ENCODE data around the gene UCN.

UCN gene

GRCh38 chr2:27262379-27263286, 45.6 kb downstream of the UCN start, which contains the start of gene SLC30A3:
Gene SLC30A3 (minus strand): TSS chr2:27263047. CDS start chr2:27262906, 141 bp downstream.
- Histone ChIP-seq H3K9me3 (ENCODE audit: low read depth, low read length) (no peaks in the 10 kb centered on the region), H3K27ac (no peak within 1 kb of the TSS), H3K36me3 (ENCODE audit: insufficient read depth, low read length) (no peaks in the 10 kb centered on the region; the same call in 1 of the 2 replicates), H3K9ac (ENCODE audit: insufficient read length) (peak within 1 kb of the TSS; percentile 81), H3K4me3 (peak within 1 kb of the TSS; percentile 93)
- TF ChIP-seq FOXP2 (optimal IDR thresholded peaks at IDR 0.05; ENCODE audit: control extremely low read depth, extremely low read length, insufficient read depth) (no peak), EZH2 (IDR thresholded peaks at IDR 0.05) (no peak), POLR2AphosphoS5 (IDR thresholded peaks at IDR 0.05; ENCODE audit: borderline replicate concordance, low read depth, low read length) (peak; percentile 68)
- no peak for DNase-seq (ENCODE audit: low read depth, low spot score)

- Histone ChIP-seq H3K9ac (ENCODE audit: insufficient read length) (peak overlapping the region; percentile 81), H3K36me3 (ENCODE audit: insufficient read depth, low read length) (no peaks in the 10 kb centered on the region; the same call in 1 of the 2 replicates), H3K27ac (no peak overlapping the region), H3K9me3 (ENCODE audit: low read depth, low read length) (no peaks in the 10 kb centered on the region), H3K4me3 (peak overlapping the region; percentile 93)
- TF ChIP-seq POLR2AphosphoS5 (IDR thresholded peaks at IDR 0.05; ENCODE audit: borderline replicate concordance, low read depth, low read length) (no peak), FOXP2 (optimal IDR thresholded peaks at IDR 0.05; ENCODE audit: control extremely low read depth, extremely low read length, insufficient read depth) (no peak), EZH2 (IDR thresholded peaks at IDR 0.05) (no peak)
- no peak for DNase-seq (ENCODE audit: low read depth, low spot score)
Observed at GRCh38 chr2:27261926-27262298, 46.3 kb downstream of the UCN start.

- no peaks in the 10 kb centered on the region for H3K9me3 ChIP-seq (ENCODE audit: low read depth, low read length)
- DNase-seq (ENCODE audit: low read depth, low spot score), result no peak
- H3K9ac ChIP-seq (ENCODE audit: insufficient read length), result peak overlapping the region; percentile 81
- TF ChIP-seq POLR2AphosphoS5 (IDR thresholded peaks at IDR 0.05; ENCODE audit: borderline replicate concordance, low read depth, low read length) (no peak), FOXP2 (optimal IDR thresholded peaks at IDR 0.05; ENCODE audit: control extremely low read depth, extremely low read length, insufficient read depth) (no peak), EZH2 (IDR thresholded peaks at IDR 0.05) (no peak)
- H3K27ac ChIP-seq, result no peak overlapping the region
- H3K36me3 ChIP-seq (ENCODE audit: insufficient read depth, low read length), result no peaks in the 10 kb centered on the region; the same call in 1 of the 2 replicates
- peak overlapping the region; percentile 93 for H3K4me3 ChIP-seq
Observed at GRCh38 chr2:27261241-27261925, 46.9 kb downstream of the UCN start.

GRCh38 chr2:27258051-27258450, 50.2 kb downstream of the UCN start:
- Histone ChIP-seq H3K36me3 (ENCODE audit: insufficient read depth, low read length) (no peaks in the 10 kb centered on the region; the same call in 1 of the 2 replicates), H3K9me3 (ENCODE audit: low read depth, low read length) (no peaks in the 10 kb centered on the region), H3K27ac (no peak overlapping the region), H3K9ac (ENCODE audit: insufficient read length) (no peak overlapping the region), H3K4me3 (no peak overlapping the region)
- TF ChIP-seq FOXP2 (optimal IDR thresholded peaks at IDR 0.05; ENCODE audit: control extremely low read depth, extremely low read length, insufficient read depth) (no peak), EZH2 (IDR thresholded peaks at IDR 0.05) (no peak), POLR2AphosphoS5 (IDR thresholded peaks at IDR 0.05; ENCODE audit: borderline replicate concordance, low read depth, low read length) (no peak)
- DNase-seq (ENCODE audit: low read depth, low spot score), result no peak

Measured in SK-N-MC (cell line).